DND-41 (cell line): Measurements from ENCODE around the gene PCDHGA1.

Experiments
- EZH2 ChIP-seq: IDR thresholded peaks from 3 replicates; pipeline ENCODE4 v1.6.1; 2012; ENCODE audit warnings: borderline replicate concordance, low read depth, mild to moderate bottlenecking, moderate library complexity, low read length, inconsistent platforms; ENCODE audit not compliant: severe bottlenecking
- TF ChIP-seq, protein P1 (sequence below): IDR thresholded peaks from 2 replicates; pipeline ENCODE4 v1.5.1; 2012; ENCODE audit warnings: borderline replicate concordance, low read length, moderate library complexity, mild to moderate bottlenecking; ENCODE audit not compliant: poor library complexity, severe bottlenecking; ENCODE audit errors: extremely low read depth

DNA sequence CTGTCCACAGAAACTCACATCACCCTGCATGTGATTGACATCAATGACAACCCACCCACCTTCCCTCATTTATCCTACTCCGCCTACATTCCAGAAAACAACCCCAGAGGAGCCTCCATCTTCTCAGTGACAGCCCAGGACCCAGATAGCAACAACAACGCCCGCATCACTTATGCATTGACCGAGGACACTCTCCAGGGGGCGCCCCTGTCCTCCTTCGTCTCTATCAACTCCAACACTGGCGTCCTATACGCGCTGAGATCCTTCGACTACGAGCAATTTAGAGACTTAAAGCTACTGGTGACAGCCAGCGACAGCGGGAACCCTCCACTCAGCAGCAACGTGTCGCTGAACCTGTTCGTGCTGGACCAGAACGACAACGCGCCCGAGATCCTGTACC is 15.0 kb downstream of the PCDHGA1 start:
- TF ChIP-seq, protein P1, sequence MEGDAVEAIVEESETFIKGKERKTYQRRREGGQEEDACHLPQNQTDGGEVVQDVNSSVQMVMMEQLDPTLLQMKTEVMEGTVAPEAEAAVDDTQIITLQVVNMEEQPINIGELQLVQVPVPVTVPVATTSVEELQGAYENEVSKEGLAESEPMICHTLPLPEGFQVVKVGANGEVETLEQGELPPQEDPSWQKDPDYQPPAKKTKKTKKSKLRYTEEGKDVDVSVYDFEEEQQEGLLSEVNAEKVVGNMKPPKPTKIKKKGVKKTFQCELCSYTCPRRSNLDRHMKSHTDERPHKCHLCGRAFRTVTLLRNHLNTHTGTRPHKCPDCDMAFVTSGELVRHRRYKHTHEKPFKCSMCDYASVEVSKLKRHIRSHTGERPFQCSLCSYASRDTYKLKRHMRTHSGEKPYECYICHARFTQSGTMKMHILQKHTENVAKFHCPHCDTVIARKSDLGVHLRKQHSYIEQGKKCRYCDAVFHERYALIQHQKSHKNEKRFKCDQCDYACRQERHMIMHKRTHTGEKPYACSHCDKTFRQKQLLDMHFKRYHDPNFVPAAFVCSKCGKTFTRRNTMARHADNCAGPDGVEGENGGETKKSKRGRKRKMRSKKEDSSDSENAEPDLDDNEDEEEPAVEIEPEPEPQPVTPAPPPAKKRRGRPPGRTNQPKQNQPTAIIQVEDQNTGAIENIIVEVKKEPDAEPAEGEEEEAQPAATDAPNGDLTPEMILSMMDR = no peak
- TF ChIP-seq EZH2 = no peak
